Hematopoietic multipotent progenitor cell treated with erythropoietin and hydrocortisone succinate and interleukin-3 and kit ligand, for 4 days (in vitro differentiated cells): ENCODE results near the gene PI4K2B.
"Not testable (repeated sequence)": the region's sequence is repeated elsewhere in the genome, so short reads cannot be mapped to it uniquely, and the experiment has no call there.

Source experiments
- DNase-seq: peaks from one replicate; pipeline ENCODE4 v3.0.0-alpha.2; 2015

PI4K2B gene

GRCh38 chr4:25245181-25245580 is 11.3 kb downstream of the PI4K2B start:
- no peak for DNase-seq

GRCh38 chr4:25246680-25247611 is 13.1 kb downstream of the PI4K2B start:
- no peak for DNase-seq

DNA sequence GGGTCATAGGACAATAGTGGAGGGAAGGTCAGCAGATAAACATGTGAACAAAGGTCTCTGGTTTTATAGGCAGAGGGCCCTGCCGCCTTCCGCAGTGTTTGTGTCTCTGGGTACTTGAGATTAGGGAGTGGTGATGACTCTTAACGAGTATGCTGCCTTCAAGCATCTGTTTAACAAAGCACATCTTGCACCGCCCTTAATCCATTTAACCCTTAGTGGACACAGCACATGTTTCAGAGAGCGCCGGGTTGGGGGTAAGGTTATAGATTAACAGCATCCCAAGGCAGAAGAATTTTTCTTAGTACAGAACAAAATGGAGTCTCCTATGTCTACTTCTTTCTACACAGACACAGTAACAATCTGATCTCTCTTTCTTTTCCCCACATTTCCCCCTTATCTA is 15.0 kb downstream of the PI4K2B start:
- DNase-seq = not testable (repeated sequence)

DNA sequence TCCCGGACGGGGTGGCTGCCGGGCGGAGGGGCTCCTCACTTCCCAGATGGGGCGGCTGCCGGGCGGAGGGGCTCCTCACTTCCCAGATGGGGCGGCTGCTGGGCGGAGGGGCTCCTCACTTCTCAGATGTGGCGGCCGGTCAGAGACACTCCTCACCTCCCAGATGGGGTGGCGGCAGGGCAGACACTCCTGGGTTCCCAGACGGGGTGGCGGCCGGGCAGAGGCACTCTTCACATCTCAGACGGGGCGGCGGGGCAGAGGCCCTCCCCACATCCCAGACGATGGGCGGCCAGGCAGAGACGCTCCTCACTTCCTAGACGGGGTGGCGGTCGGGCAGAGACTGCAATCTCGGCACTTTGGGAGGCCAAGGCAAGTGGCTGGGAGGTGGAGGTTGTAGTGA is 15.7 kb downstream of the PI4K2B start:
- DNase-seq = not testable (repeated sequence)

- no peak for DNase-seq
Measured at GRCh38 chr4:25252230-25253070, 18.6 kb downstream of the PI4K2B start.

DNA sequence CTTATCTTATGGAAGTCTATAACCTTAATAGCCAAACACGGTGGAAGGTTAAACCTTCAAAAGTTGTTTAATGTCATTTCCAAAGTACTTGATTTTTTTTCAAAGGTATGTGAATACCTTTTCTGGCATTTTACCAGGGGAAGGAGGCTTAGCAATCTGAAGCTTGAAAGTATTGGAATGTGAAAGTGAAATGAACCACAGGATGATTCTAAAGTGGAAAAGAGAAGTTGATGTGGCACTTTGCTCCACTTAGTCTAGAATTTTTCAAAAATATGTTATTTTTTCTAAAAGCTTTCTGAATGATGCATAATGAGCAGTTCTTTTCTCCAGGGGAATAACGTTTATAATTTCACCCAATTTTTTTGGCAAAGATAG is 19.2 kb downstream of the PI4K2B start:
- DNase-seq = no peak

DNA sequence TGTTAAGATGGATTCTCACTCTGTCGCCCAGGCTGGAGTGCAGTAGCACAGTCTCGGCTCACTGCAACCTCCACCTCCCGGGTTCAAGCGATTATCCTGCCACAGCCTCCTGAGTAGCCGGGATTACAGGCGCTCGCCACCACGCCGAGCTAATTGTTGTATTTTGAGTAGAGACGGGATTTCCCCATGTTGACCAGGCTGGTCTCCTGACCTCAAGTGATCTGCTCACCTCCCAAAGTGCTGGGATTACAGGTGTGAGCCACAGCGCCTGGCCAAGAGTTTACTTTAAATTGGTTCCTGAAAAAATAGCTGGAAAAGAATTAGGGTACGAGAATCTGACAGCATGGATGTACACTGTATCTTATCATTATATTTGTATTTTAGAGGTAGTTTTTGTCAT is 20.0 kb downstream of the PI4K2B start:
- not testable (repeated sequence) for DNase-seq

GRCh38 chr4:25258980-25259578 is 25.2 kb downstream of the PI4K2B start:
- no peak for DNase-seq

GRCh38 chr4:25271866-25272265 is 38.0 kb downstream of the PI4K2B start:
- no peak for DNase-seq

DNA sequence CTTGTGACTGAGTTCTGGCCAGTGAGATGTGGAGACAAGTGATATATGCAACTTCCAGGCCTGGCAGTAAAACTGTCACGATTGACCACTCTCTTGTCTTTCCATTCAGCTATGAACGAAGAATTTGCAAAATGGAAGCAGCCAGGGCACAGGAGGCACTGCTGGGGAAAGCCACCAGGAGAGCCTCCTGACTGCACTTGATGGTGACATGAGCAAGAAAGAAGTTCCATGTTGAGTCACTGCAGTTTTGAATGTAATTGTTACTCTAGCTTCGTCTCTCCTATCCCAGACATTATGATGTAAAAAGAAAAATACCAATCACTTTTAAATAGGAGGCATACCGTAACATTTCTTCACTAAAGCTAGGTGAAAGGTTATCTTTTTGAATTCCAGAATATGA is 46.4 kb downstream of the PI4K2B start:
- DNase-seq = no peak

DNA sequence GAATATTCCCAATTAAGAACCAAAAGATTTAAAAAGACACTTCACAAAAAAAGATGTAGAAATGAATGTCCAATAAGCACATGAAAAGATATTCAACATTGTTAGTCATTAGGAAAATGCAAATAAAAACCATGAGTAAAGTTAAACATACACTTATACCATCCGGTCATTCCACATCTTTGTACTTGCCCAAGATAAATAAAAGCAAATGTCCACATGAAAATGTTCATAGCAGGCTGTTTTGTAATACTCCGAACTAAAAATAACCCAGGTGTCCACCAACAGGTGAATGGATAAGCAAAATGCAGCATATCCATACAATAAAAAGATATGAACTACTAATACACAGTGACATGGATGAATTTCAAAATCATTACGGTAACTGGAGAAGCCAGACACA is 50.1 kb downstream of the PI4K2B start:
- DNase-seq = no peak

GRCh38 chr4:25284466-25284865 is 50.6 kb downstream of the PI4K2B start:
- DNase-seq = no peak

DNA sequence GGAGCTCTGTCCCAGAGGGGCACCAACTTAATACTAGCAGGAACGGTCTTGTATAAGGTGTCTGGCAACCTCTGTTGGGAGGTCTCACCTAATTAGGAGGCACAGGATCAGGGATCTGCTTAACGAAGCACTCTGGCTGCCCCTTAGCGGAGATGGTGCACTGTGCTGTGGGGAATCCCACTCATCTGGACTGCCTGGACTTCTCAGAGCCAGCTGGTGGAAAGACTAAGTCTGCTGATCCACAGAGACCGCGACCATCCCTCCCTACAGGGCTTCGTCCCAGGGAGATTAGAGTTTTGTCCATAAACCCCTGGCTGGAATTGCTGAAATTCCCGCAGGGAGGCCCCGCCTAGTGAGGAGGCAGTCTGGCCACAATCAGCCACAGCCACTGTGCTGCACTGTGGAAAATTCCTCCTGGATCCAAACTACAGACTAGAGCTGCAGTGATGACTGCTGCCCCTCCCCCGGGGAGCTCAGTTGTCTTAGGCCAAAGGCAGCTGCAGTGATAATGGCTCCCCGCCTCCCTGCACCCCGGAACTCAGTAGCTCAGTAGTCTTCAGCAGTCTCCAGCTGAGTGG is 56.7 kb downstream of the PI4K2B start:
- no peak for DNase-seq

GRCh38 chr4:25291158-25291733 is 57.4 kb downstream of the PI4K2B start:
- DNase-seq = no peak

DNA sequence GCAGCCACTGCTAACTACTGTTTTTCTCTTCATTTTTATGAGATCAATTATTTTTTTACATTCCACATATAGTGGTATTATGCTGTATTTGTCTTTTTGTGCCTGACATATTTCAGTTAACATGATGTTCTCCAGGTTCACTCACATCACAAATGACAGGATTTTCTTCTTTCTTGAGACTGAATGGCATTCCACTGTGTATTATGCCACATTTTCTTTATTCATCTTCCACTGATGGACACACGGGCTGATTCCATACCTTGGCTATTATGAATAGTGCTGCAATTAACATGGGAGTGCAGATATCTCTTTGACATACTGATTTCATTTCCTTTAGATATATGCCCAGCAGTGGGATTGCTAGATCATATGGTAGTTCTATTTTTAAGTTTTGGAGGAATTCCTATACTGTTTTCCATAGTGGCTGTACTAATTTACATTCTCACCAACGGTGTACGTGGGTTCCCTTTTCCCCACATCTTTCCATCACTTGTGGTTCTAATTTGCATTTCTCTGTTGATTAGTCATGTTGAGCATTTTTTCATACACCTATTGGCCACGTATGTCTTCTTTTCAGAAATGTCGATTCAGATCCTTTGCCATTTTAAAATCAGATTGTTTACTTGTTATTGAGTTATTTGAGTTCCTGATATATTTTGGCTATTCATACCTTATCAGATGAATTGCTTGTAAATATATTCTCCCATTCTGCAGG is 63.9 kb downstream of the PI4K2B start:
- DNase-seq = no peak

- no peak for DNase-seq
Measured at GRCh38 chr4:25299476-25300203, 65.8 kb downstream of the PI4K2B start.

DNA sequence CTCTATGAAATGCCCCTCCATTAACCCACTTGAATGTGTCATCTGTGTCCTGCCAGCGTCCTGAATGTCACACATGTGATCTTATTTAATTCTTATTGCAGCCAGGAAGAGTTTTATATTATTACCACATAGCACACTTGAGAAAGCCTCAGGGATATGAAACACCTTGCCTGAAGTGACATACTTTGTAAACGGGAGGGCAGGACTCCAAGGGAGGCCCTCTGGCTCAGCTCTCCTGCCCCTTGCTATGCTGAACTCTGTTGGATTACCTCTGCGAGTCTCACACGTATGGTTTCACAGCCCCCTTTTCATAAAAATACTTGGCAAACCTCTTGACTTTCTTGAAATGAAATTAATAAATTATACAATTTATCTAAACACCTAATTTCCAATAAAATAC is 67.6 kb downstream of the PI4K2B start:
- no peak for DNase-seq

DNA sequence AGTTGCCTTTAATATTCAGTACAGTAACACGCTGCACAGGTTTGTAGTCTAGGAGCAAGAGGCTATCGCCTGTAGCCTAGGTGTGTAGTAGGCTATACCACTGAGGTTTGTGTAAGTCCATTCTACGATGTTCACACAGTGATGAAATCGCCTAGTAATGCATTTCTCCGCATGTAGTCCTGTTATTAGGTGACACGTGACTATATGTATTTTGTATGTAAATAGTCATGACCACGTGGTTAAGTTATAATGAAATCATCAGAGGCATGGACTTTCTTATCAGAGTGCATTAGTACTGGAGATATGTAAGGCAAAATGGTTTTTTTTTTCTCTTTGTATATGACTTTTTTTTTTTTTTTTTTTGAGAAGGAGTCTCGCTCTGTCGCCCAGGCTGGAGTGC is 68.8 kb downstream of the PI4K2B start:
- DNase-seq = no peak

- DNase-seq = no peak
Measured at GRCh38 chr4:25303578-25303977, 69.7 kb downstream of the PI4K2B start.

DNA sequence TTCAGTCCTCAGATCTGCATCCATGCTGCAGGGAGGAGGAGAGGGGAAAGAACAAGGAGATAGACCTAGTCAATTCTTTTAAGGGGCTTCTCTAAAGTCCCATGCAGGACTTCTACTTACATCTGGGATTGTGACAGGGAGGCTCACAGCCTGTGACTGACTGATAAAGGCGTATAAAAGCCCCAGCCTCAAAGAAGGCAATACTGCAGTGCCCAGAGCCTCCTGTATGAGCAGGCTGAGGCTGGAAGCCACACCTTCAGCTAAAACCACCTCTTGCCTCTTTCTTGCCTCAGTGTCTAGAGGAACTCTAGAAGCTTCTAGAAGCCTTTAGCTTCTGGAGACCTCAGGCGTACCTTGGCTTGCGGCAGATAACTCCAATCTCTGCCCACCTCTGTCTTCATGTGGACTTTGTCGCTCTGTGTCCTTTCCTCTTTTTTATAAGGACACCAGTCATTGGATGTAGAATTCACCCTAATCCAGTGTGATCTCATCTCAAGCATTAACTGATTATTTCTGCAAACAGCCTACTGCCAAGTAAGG is 72.8 kb downstream of the PI4K2B start:
- peak; percentile 69 for DNase-seq

DNA sequence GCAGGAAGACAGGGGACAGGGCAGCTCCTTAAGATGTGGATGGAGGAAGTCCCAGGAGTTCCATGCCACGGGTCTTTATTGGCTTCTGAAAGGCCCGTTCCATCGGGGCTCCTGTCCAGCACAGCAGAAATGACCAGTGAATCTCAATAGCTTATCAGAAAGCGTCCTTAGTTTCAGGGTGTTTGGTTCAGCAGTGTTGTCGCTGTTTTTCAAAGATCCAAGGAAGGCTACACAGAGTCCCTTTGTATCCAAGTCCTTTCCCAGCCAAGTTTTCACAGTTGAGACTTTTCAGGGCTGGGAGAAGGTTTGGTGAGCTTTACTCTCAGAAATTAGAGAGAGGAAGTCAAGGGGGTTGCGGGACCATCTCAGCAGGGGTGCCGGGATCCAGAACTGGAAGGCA is 73.8 kb downstream of the PI4K2B start:
- no peak for DNase-seq
